Cardiac muscle cell (in vitro differentiated cells and primary cell): ENCODE results near the gene CNTNAP2. TPM values are rescaled to one million over a fixed set of nuclear protein-coding genes. Genes with fewer than 3 reads are reported as not detected.
"Not testable (repeated sequence)": the region's sequence is repeated elsewhere in the genome, so short reads cannot be mapped to it uniquely, and the experiment has no call there.

ENCODE experiments used
- DNase-seq, 2 donors: peaks; one replicate each; pipeline versions ENCODE4 v3.0.0 to v3.0.0-alpha.2; 2010 to 2017; ENCODE audit warnings: low read depth in 1 of 2, low spot score in 1 of 2
- H3K27ac ChIP-seq: fragments of 200-600 bp; sonication (generic); 2 replicates; pipeline ENCODE4 v1.5.1; 2016
- H3K27me3 ChIP-seq: fragments of 200-600 bp; sonication (generic); 2 replicates; pipeline ENCODE4 v1.6.0; 2016; ENCODE audit warnings: control low read depth
- H3K36me3 ChIP-seq: fragments of 200-600 bp; sonication (generic); 2 replicates; pipeline ENCODE4 v1.5.1; 2016; ENCODE audit warnings: control low read depth
- H3K4me1 ChIP-seq: fragments of 200-600 bp; sonication (generic); 2 replicates; pipeline ENCODE4 v1.8.1; 2017; ENCODE audit warnings: low read depth, mild to moderate bottlenecking, mixed run types
- H3K4me3 ChIP-seq: fragments of 200-600 bp; sonication (generic); 2 replicates; pipeline ENCODE4 v1.5.1; 2016; ENCODE audit warnings: mild to moderate bottlenecking
- H3K9me3 ChIP-seq: fragments of 200-600 bp; sonication (generic); 2 replicates; pipeline ENCODE4 v1.5.1; 2017; ENCODE audit warnings: low read depth, mild to moderate bottlenecking, control low read depth
- CTCF ChIP-seq: IDR thresholded peaks from 2 replicates; pipeline ENCODE4 v1.5.1; 2012; ENCODE audit warnings: low read depth, mild to moderate bottlenecking, low read length
- polyA plus RNA-seq: library from polyadenylated mRNA; unstranded; fragments of >200 nt; fragmentation: Nextera tagmentation; extraction: Ambion mirVana; gene quantifications from 2 replicates; pipeline ENCODE4 v1.2.1, GENCODE V29; 2016
- total RNA-seq: library from RNA; depleted of rRNA; stranded (reverse); fragments of >200 nt; gene quantifications from 2 replicates; pipeline ENCODE4 v1.2.3, GENCODE V29; 2016

CNTNAP2 gene
- total and polyA plus RNA-seq, 2 experiments from 2014 or later = 4.8 to 5.1 TPM

- no peaks in the 10 kb centered on the region for H3K36me3 ChIP-seq
- no peaks in the 10 kb centered on the region for H3K4me1 ChIP-seq
- H3K4me3 ChIP-seq = no peak overlapping the region
- no peak for DNase-seq
- peaks cover 12% of the 10 kb centered on the region for H3K27me3 ChIP-seq
- no peaks in the 10 kb centered on the region for H3K9me3 ChIP-seq
- H3K27ac ChIP-seq = no peak overlapping the region
- TF ChIP-seq CTCF = no peak
Measured at GRCh38 chr7:146242661-146243060, 126.1 kb downstream of the CNTNAP2 start.

- H3K27ac ChIP-seq, H3K36me3 ChIP-seq, H3K9me3 ChIP-seq, DNase-seq, H3K4me1 ChIP-seq: not testable (repeated sequence)
- peaks cover 29% of the 10 kb centered on the region for H3K27me3 ChIP-seq
- H3K4me3 ChIP-seq = peak overlapping the region; percentile 9
Measured at GRCh38 chr7:146247991-146248390, 131.4 kb downstream of the CNTNAP2 start.

GRCh38 chr7:146248744-146249143 is 132.1 kb downstream of the CNTNAP2 start:
- H3K36me3 ChIP-seq, DNase-seq, H3K4me3 ChIP-seq, H3K27ac ChIP-seq, H3K4me1 ChIP-seq, H3K9me3 ChIP-seq: not testable (repeated sequence)
- H3K27me3 ChIP-seq = peaks cover 29% of the 10 kb centered on the region

- TF ChIP-seq CTCF = no peak
- Histone ChIP-seq H3K4me1 (no peaks in the 10 kb centered on the region), H3K4me3 (no peak overlapping the region), H3K36me3 (no peaks in the 10 kb centered on the region), H3K9me3 (no peaks in the 10 kb centered on the region), H3K27ac (no peak overlapping the region), H3K27me3 (peaks cover 29% of the 10 kb centered on the region)
- no peak for DNase-seq
Measured at GRCh38 chr7:146249272-146249671, 132.7 kb downstream of the CNTNAP2 start.

GRCh38 chr7:146255609-146256008 is 139.0 kb downstream of the CNTNAP2 start:
- Histone ChIP-seq H3K36me3 (no peaks in the 10 kb centered on the region), H3K27ac (no peak overlapping the region), H3K4me1 (no peaks in the 10 kb centered on the region), H3K9me3 (no peaks in the 10 kb centered on the region), H3K27me3 (no peaks in the 10 kb centered on the region), H3K4me3 (no peak overlapping the region)
- no peak for TF ChIP-seq CTCF
- DNase-seq = no peak

GRCh38 chr7:146262527-146262926 is 145.9 kb downstream of the CNTNAP2 start:
- no peak for DNase-seq
- Histone ChIP-seq H3K9me3 (no peaks in the 10 kb centered on the region), H3K27me3 (no peaks in the 10 kb centered on the region), H3K4me3 (no peak overlapping the region), H3K27ac (no peak overlapping the region), H3K36me3 (no peaks in the 10 kb centered on the region), H3K4me1 (no peaks in the 10 kb centered on the region)
- no peak for TF ChIP-seq CTCF

- no peaks in the 10 kb centered on the region for H3K36me3 ChIP-seq
- H3K9me3 ChIP-seq = no peaks in the 10 kb centered on the region
- no peak for TF ChIP-seq CTCF
- no peak overlapping the region for H3K27ac ChIP-seq
- DNase-seq = no peak
- H3K4me1 ChIP-seq = peaks cover 3% of the 10 kb centered on the region
- H3K4me3 ChIP-seq = no peak overlapping the region
- no peaks in the 10 kb centered on the region for H3K27me3 ChIP-seq
Measured at GRCh38 chr7:146276888-146277287, 160.3 kb downstream of the CNTNAP2 start.
